Measurements from ENCODE around the gene LRRC61.
A peak's percentile ranks its signal among the peaks of the same experiment; 100 is the strongest.
"Not testable (repeated sequence)": the region's sequence is repeated elsewhere in the genome, so short reads cannot be mapped to it uniquely, and the experiment has no call there.

Gene LRRC61

DNA sequence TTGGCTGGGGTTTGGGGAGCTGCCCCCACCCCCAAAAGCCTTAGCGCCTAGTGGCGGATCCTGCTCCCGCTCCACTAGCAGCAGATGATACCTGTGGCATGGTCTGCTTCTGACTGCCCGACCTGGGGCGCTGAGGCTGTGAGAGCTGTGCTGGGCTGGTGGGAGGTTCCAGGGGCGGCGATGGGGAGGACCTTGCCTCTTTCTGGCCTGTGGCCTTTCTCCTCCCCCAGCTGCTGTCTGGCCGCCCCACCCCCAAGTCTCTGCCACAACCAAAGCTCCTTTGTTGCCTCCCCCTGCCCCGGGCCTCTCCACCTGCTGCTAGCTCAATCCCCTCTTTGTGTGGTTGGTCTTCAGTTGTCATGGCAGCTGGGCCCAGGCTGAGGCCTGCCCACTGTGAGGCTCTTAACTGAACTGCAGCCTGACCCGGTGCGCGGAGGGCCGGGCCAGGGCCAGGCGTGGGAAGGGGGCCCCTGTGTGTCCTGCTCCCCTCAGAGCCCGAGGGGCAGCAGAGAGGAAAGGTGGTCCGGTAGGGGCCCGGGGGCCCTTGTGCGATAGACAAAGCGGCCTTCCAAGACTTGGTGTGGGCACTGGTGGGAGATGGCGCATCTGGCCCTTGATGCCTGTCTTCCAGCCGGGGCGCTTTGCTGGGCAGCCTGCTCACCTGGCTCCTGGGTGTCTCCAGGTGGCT is 60.7 kb downstream of the LRRC61 start:
- peak; percentile 98 for DNase-seq (ENCODE audit: low spot score)

DNA sequence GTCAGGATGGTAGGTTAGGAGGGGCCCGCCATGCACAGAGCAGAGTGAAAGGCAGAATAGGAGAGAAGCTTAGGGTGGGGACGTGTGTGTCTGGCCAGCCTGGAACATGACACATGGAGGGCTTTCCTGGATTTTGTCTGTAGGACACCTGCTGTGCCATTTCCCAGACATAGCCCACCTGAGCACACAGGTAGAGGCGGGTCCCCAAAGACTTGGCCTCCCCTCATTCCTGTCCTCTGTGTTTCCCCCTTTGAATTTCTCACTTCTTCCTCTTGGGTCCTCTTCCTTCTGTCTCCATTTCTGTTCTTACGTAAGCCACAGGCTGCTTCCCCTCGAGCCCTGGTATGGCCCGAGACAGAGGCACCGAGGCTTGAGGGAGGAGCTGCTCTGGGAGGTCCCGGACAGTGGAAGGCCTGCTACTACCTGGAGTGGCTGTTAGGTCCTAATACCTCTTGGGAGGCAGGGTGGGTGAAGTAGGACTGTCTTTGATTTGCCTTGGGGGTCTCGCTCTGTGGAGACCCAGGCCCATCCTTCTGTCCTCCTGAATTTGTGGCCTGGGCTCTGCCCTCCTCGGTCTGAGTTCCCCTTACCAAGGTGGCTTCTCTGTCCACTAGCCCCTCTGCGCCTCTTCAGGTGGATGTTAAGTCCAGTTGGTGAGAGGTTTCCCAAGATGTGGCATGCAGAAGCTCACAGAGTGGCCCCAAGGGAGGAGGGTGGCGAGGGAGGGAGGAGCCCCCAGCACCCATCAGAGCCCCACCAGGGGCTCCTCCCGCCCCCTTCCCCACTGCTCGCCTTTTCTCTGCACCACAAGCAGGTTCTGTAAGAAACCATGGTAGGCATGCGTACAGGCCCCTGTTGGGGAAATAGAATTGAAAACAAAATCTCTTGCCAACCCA is 61.5 kb downstream of the LRRC61 start:
- no peak for DNase-seq (ENCODE audit: low spot score)

DNA sequence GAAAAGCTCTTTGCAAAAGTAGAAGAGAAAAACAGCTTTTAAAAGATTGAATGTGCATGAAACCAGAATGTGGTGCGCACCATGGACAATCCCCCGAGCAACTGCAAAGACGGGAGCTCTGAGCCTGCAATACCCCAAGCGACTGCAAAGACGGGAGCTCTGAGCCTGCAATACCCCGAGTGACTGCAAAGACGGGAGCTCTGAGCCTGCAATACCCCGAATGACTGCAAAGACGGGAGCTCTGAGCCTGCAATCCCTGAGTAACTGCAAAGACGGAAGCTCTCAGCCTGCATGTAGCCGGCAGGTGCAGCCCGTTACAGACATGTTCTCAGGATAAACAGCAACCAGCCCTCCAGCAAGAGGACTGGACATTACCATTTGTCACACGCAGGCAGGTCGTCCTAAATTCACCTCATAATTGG is 62.2 kb downstream of the LRRC61 start:
- no peak for DNase-seq (ENCODE audit: low spot score)

DNA sequence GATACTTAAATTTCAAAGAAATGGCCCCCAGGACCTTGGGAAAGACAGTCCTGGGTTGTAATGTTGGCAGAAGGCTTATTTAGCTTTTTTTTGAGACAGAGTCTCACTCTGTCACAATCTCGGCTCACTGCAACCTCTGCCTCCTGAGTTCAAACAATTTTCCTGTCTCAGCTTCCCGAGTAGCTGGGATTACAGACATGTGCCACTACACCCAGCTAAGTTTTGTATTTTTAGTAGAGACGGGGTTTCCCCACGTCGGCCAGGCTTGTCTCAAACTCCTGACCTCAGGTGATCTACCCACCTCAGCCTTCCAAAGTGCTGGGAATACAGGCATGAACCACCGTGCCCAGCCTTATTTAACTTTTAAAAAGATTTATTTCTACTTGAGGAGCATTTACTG is 62.7 kb downstream of the LRRC61 start:
- not testable (repeated sequence) for DNase-seq (ENCODE audit: low spot score)
